WTC11 (cell line): Measurements from ENCODE around the gene SSTR5. TPM values are rescaled to one million over a fixed set of nuclear protein-coding genes. Genes with fewer than 3 reads are reported as not detected.

Source experiments
- ATAC-seq: fragments of 200-7000 bp; cut with Tn5 transposase; 2 replicates; pipeline ENCODE4 v1.10.0; 2021; ENCODE audit warnings: mild to moderate bottlenecking, moderate library complexity
- CTCF ChIA-PET: fragments of 300-600 bp; sonication (Branson Sonifier 250); formaldehyde crosslinking; loops from one replicate; lab custom pipeline; 2021; ENCODE audit warnings: antibody characterized with exemption; lab: Charles Lee
- POLR2A ChIA-PET: fragments of 350-600 bp; sonication (Branson Sonifier 250); formaldehyde crosslinking; loops from one replicate; lab custom pipeline; 2021; ENCODE audit warnings: antibody characterized with exemption; lab: Charles Lee
- DNase-seq: peaks from one replicate; pipeline ENCODE4 v3.0.0; 2021; ENCODE audit warnings: low spot score
- H3K27ac Mint-ChIP-seq: 2 replicates; pipeline ENCODE4 v1.8.0; 2021; ENCODE audit warnings: mixed read lengths
- H3K27me3 Mint-ChIP-seq: 2 replicates; pipeline ENCODE4 v1.8.0; 2021; ENCODE audit warnings: low read depth, mild to moderate bottlenecking, moderate library complexity, mixed read lengths
- H3K36me3 Mint-ChIP-seq: 2 replicates; pipeline ENCODE4 v1.8.0; 2021; ENCODE audit warnings: mixed read lengths
- H3K4me1 Mint-ChIP-seq: 2 replicates; pipeline ENCODE4 v1.8.0; 2022; ENCODE audit warnings: mixed read lengths
- H3K4me3 Mint-ChIP-seq: 2 replicates; pipeline ENCODE4 v1.8.0; 2021; ENCODE audit warnings: mild to moderate bottlenecking, moderate library complexity, mixed read lengths
- H3K9me3 Mint-ChIP-seq: 2 replicates; pipeline ENCODE4 v1.8.0; 2021; ENCODE audit warnings: mixed read lengths
- FOXP1 ChIP-seq: sonication (generic); formaldehyde crosslinking; IDR thresholded peaks from 2 replicates; pipeline ENCODE4 v1.8.0; 2022; ENCODE audit warnings: missing genetic modification reagents, mild to moderate bottlenecking, moderate library complexity, borderline replicate concordance
- NFE2L1 ChIP-seq: sonication (generic); formaldehyde crosslinking; IDR thresholded peaks from 2 replicates; pipeline ENCODE4 v1.8.1; 2023; ENCODE audit warnings: missing genetic modification reagents
- ZNF232 ChIP-seq: sonication (generic); formaldehyde crosslinking; IDR thresholded peaks from 2 replicates; pipeline ENCODE4 v1.8.0; 2022; ENCODE audit warnings: mild to moderate bottlenecking, missing genetic modification reagents
- total RNA-seq: library from RNA; stranded (reverse); gene quantifications from 3 replicates; pipeline ENCODE4 v1.2.3, GENCODE V29; 2021
- TF ChIP-seq, protein P1 (sequence below): sonication (generic); formaldehyde crosslinking; IDR thresholded peaks from 2 replicates; pipeline ENCODE4 v1.8.1; 2023; ENCODE audit warnings: mild to moderate bottlenecking, moderate library complexity, missing genetic modification reagents
- TF ChIP-seq, protein P2 (sequence below): sonication (generic); formaldehyde crosslinking; conservative IDR thresholded peaks from 2 replicates; pipeline ENCODE4 v1.8.1; 2023; ENCODE audit warnings: mild to moderate bottlenecking, low read depth, missing genetic modification reagents, moderate library complexity
- TF ChIP-seq, protein P3 (sequence below): sonication (generic); formaldehyde crosslinking; IDR thresholded peaks from 2 replicates; pipeline ENCODE4 v1.8.0; 2022; ENCODE audit warnings: mild to moderate bottlenecking, missing genetic modification reagents
- TF ChIP-seq, protein P4 (sequence below): sonication (generic); formaldehyde crosslinking; IDR thresholded peaks from 2 replicates; pipeline ENCODE4 v1.8.0; 2023; ENCODE audit warnings: missing genetic modification reagents
- TF ChIP-seq, protein P5 (sequence below): fragments of 250-450 bp; sonication (Bioruptor Pico); IDR thresholded peaks from 2 replicates; pipeline ENCODE4 v2.1.2; 2022; ENCODE audit warnings: mild to moderate bottlenecking, moderate library complexity
- TF ChIP-seq, protein P6 (sequence below): sonication (generic); formaldehyde crosslinking; IDR thresholded peaks from 2 replicates; pipeline ENCODE4 v1.8.1; 2022; ENCODE audit warnings: missing genetic modification reagents, borderline replicate concordance

SSTR5 gene
- total RNA-seq, 1 experiment from 2014 or later = 0.61 TPM

DNA sequence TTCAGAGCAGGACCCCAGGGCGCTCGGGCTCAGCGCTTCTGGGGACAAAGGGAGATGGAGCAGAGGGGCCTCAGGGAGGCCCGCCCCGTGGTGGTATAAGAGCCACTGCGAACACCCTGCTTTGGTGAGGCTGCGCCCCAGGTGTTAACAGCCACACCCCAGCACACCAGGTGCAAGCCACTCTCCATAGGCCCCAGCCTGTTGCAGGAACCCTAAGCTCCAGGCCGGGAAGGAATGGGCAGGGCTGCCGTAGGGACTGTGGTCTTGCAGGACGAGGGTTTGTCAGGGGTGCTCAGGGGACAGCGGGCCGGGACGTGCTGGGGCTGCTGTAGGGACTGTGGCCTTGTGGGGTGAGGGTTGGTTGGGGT is 17.0 kb upstream of the SSTR5 start (continued):
- TF ChIP-seq, protein P1, sequence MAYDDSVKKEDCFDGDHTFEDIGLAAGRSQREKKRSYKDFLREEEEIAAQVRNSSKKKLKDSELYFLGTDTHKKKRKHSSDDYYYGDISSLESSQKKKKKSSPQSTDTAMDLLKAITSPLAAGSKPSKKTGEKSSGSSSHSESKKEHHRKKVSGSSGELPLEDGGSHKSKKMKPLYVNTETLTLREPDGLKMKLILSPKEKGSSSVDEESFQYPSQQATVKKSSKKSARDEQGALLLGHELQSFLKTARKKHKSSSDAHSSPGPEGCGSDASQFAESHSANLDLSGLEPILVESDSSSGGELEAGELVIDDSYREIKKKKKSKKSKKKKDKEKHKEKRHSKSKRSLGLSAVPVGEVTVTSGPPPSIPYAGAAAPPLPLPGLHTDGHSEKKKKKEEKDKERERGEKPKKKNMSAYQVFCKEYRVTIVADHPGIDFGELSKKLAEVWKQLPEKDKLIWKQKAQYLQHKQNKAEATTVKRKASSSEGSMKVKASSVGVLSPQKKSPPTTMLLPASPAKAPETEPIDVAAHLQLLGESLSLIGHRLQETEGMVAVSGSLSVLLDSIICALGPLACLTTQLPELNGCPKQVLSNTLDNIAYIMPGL (CRISPR knock-in tag) = no peak
- TF ChIP-seq, protein P2, sequence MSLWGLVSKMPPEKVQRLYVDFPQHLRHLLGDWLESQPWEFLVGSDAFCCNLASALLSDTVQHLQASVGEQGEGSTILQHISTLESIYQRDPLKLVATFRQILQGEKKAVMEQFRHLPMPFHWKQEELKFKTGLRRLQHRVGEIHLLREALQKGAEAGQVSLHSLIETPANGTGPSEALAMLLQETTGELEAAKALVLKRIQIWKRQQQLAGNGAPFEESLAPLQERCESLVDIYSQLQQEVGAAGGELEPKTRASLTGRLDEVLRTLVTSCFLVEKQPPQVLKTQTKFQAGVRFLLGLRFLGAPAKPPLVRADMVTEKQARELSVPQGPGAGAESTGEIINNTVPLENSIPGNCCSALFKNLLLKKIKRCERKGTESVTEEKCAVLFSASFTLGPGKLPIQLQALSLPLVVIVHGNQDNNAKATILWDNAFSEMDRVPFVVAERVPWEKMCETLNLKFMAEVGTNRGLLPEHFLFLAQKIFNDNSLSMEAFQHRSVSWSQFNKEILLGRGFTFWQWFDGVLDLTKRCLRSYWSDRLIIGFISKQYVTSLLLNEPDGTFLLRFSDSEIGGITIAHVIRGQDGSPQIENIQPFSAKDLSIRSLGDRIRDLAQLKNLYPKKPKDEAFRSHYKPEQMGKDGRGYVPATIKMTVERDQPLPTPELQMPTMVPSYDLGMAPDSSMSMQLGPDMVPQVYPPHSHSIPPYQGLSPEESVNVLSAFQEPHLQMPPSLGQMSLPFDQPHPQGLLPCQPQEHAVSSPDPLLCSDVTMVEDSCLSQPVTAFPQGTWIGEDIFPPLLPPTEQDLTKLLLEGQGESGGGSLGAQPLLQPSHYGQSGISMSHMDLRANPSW = no peak

DNA sequence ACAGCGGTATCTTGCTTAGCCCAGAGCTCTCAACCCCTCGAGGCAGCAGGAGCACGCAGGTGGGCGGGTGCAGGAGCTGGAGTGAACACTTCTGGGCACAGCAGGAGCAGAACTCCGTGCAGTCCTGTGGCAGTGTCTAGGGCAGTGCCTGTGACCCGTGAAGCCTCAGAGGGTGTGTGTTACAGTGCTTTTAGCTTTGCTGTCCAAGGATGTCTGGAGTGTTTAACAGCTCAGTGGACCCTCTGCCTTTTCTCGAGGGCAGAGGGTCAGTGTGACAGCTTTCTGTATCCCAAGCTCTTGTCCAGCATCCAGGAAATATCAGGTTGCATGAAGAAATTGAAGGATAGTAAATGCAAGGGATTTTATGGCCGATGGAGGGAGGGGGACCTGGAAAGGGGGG is 16.4 kb upstream of the SSTR5 start:
- ChIA-PET CTCF (interaction anchor here (0.8 to 5.2 kb wide), 16 partner anchors 11 to 274 kb away, joined by 3 to 97 read pairs (median 5); partner anchors contain the start of gene SSTR5), POLR2A (no interaction called here)
- ATAC-seq (no peak), DNase-seq (no peak)
- TF ChIP-seq, protein P1 (CRISPR knock-in tag) = no peak
- TF ChIP-seq NFE2L1 (CRISPR knock-in tag) = no peak
- TF ChIP-seq, protein P3, sequence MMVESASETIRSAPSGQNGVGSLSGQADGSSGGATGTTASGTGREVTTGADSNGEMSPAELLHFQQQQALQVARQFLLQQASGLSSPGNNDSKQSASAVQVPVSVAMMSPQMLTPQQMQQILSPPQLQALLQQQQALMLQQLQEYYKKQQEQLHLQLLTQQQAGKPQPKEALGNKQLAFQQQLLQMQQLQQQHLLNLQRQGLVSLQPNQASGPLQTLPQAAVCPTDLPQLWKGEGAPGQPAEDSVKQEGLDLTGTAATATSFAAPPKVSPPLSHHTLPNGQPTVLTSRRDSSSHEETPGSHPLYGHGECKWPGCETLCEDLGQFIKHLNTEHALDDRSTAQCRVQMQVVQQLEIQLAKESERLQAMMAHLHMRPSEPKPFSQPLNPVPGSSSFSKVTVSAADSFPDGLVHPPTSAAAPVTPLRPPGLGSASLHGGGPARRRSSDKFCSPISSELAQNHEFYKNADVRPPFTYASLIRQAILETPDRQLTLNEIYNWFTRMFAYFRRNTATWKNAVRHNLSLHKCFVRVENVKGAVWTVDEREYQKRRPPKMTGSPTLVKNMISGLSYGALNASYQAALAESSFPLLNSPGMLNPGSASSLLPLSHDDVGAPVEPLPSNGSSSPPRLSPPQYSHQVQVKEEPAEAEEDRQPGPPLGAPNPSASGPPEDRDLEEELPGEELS (CRISPR knock-in tag) = no peak
- TF ChIP-seq ZNF232 (CRISPR knock-in tag) = no peak
- TF ChIP-seq, protein P4, sequence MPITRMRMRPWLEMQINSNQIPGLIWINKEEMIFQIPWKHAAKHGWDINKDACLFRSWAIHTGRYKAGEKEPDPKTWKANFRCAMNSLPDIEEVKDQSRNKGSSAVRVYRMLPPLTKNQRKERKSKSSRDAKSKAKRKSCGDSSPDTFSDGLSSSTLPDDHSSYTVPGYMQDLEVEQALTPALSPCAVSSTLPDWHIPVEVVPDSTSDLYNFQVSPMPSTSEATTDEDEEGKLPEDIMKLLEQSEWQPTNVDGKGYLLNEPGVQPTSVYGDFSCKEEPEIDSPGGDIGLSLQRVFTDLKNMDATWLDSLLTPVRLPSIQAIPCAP (CRISPR knock-in tag) = no peak
- TF ChIP-seq, protein P5, sequence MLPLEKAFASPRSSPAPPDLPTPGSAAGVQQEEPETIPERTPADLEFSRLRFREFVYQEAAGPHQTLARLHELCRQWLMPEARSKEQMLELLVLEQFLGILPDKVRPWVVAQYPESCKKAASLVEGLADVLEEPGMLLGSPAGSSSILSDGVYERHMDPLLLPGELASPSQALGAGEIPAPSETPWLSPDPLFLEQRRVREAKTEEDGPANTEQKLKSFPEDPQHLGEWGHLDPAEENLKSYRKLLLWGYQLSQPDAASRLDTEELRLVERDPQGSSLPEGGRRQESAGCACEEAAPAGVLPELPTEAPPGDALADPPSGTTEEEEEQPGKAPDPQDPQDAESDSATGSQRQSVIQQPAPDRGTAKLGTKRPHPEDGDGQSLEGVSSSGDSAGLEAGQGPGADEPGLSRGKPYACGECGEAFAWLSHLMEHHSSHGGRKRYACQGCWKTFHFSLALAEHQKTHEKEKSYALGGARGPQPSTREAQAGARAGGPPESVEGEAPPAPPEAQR = no peak
- TF ChIP-seq FOXP1 (CRISPR knock-in tag) = no peak
- TF ChIP-seq, protein P6, sequence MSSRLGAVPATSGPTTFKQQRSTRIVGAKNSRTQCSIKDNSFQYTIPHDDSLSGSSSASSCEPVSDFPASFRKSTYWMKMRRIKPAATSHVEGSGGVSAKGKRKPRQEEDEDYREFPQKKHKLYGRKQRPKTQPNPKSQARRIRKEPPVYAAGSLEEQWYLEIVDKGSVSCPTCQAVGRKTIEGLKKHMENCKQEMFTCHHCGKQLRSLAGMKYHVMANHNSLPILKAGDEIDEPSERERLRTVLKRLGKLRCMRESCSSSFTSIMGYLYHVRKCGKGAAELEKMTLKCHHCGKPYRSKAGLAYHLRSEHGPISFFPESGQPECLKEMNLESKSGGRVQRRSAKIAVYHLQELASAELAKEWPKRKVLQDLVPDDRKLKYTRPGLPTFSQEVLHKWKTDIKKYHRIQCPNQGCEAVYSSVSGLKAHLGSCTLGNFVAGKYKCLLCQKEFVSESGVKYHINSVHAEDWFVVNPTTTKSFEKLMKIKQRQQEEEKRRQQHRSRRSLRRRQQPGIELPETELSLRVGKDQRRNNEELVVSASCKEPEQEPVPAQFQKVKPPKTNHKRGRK (CRISPR knock-in tag) = no peak
- Mint-ChIP-seq H3K4me1 (no peaks in the 10 kb centered on the region), H3K4me3 (no peak overlapping the region), H3K9me3 (peaks cover 6% of the 10 kb centered on the region), H3K36me3 (peaks cover 4% of the 10 kb centered on the region; the same call in 1 of the 2 replicates), H3K27ac (no peak overlapping the region), H3K27me3 (peaks cover 5% of the 10 kb centered on the region)
